GM18870 (cell line): Measurements from ENCODE around the gene SIGLEC14.
"Not testable (repeated sequence)": the region's sequence is repeated elsewhere in the genome, so short reads cannot be mapped to it uniquely, and the experiment has no call there.

Source experiments
- ATAC-seq: cut with Tn5 transposase; IDR thresholded peaks from one replicate; pipeline ENCODE4 v1.9.1; 2021; ENCODE audit warnings: moderate library complexity; ENCODE audit not compliant: unreplicated experiment

Gene SIGLEC14

GRCh38 chr19:51675911-51676565 is 29.4 kb upstream of the SIGLEC14 start:
- not testable (repeated sequence) for ATAC-seq

- ATAC-seq = no peak
Observed at GRCh38 chr19:51668216-51668615, 21.6 kb upstream of the SIGLEC14 start.

GRCh38 chr19:51664997-51665396 is 18.4 kb upstream of the SIGLEC14 start:
- no peak for ATAC-seq

GRCh38 chr19:51664131-51664530 is 17.5 kb upstream of the SIGLEC14 start:
- no peak for ATAC-seq

- no peak for ATAC-seq
Observed at GRCh38 chr19:51663650-51664049, 17.0 kb upstream of the SIGLEC14 start.

GRCh38 chr19:51660975-51661600 is 14.5 kb upstream of the SIGLEC14 start:
- ATAC-seq = no peak

- ATAC-seq = no peak
Observed at GRCh38 chr19:51654783-51655182, 8.2 kb upstream of the SIGLEC14 start.

- ATAC-seq = no peak
Observed at GRCh38 chr19:51653162-51653561, 6.5 kb upstream of the SIGLEC14 start.

GRCh38 chr19:51652266-51652665 is 5.6 kb upstream of the SIGLEC14 start:
- ATAC-seq = no peak

GRCh38 chr19:51651216-51651846 is 4.7 kb upstream of the SIGLEC14 start:
- ATAC-seq = no peak

GRCh38 chr19:51647318-51647717 is 693 bp upstream of the SIGLEC14 start:
- no peak for ATAC-seq

- ATAC-seq = no peak
Observed at GRCh38 chr19:51644636-51645271, 1.9 kb downstream of the SIGLEC14 start.

- no peak for ATAC-seq
Observed at GRCh38 chr19:51641648-51642047, 5.0 kb downstream of the SIGLEC14 start.

- ATAC-seq = no peak
Observed at GRCh38 chr19:51640386-51640785, 6.2 kb downstream of the SIGLEC14 start.

- ATAC-seq = no peak
Observed at GRCh38 chr19:51639916-51640315, 6.7 kb downstream of the SIGLEC14 start.

- ATAC-seq = no peak
Observed at GRCh38 chr19:51637362-51637978, 9.2 kb downstream of the SIGLEC14 start.

GRCh38 chr19:51632126-51632525 is 14.5 kb downstream of the SIGLEC14 start:
- ATAC-seq = no peak

GRCh38 chr19:51630315-51630714 is 16.3 kb downstream of the SIGLEC14 start, which contains the start of gene SIGLEC5:
Gene SIGLEC5, minus strand, starts transcription at chr19:51630401. Its CDS starts 66 bp downstream, at chr19:51630335.
- not testable (repeated sequence) for ATAC-seq

GRCh38 chr19:51628153-51628939 is 18.3 kb downstream of the SIGLEC14 start:
- ATAC-seq = no peak

GRCh38 chr19:51627491-51628138 is 19.0 kb downstream of the SIGLEC14 start:
- ATAC-seq = no peak
